ENCODE data around the gene FMNL2.
"Not testable (repeated sequence)": the region's sequence is repeated elsewhere in the genome, so short reads cannot be mapped to it uniquely, and the experiment has no call there.

Gene FMNL2

DNA sequence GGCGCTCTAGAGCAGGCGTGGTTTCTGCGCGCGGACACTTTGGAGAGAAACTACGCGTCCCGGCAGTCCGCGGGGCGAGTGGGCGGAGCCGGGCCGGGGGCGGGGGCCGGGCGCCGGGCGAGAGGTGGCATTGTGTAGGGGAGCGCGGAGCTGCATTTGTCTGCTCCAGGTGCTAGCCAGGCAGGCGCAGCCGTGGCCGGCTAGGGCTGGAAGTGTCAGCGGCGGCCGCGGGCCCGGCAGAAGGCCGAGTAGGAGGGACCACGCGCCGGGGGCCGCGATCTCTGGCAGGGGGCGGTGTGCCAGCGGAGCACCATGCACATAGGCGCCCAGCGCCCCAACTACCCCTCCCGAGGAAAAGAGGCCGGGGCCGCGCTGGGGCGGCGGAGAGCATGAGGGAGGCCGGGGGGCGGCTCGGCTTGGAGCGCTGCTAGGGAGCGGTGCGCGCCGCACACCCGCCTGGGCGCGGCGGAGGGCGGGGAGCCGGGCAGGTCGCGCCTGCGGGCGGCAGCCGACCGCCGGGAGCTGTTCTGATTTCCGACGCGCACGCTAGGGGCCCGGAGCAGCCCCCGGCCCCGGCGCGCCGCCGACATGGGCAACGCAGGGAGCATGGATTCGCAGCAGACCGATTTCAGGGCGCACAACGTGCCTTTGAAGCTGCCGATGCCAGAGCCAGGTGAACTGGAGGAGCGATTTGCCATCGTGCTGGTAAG lies at the start of gene FMNL2:
FMNL2 (plus strand) TSS at position 159 of the 710 bp plus-strand sequence.
- peak; percentile 16 to 47 for DNase-seq

DNA sequence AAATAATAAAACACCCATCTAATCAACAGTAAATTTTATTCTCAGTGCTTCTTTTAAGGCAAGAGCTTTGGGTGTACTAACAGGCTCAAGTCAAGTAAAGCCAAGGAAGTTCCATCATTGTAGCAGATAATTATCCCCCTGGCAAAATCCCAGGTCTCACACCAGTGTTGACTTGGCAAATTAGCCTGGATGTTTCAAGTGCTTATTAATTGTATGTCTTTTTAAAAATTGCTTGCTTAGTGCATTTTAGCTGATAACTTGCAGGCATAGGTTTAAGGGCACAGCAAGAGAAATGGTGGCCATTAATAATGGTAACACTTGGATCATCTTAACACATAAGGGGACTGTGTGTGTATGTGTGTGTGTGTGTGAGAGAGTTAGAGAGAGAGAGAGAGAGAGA lies 42.0 kb upstream of the FMNL2 start:
- DNase-seq: no peak

- no peak for DNase-seq
These were observed 37.3 kb upstream of the FMNL2 start for GRCh38 chr2:152297715-152298114.

DNA sequence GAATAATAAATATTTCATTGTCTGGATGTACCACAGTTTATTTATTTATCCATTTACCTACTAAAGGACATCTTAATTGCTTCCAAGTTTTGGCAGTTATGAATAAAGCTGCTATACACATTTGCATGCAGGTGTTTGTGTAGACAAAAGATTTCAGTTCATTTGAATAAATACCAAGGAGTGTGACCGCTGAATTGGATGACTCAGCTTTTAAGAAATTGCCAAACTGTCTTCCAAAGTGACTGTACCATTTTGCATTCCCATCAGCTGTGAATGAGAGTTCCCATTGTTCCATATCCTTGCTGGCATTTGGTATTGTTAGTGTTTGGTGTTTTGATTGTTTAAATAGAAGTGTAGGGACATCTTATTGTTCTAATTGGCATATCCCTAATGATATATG lies 36.2 kb upstream of the FMNL2 start:
- no peak for DNase-seq

GRCh38 chr2:152301131-152301530 lies 33.8 kb upstream of the FMNL2 start:
- no peak for DNase-seq

DNA sequence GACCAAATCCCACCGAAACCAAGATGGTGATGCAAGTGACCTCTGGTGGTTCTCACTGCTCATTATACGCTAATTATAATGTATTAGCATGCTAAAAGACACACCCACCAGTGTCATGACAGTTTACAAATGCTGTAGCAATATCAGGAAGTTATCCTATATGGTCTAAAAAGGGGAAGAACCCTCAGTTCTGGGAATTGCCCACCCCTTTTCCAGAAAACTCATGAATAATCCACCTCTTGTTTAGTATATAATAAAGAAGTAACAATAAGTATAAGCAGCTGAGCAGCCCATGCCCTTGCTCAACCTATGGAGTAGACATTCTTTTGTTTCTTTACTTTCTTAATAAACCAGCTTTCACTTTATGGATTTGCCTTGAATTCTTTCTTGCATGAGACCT lies 31.0 kb upstream of the FMNL2 start:
- DNase-seq: no peak

DNA sequence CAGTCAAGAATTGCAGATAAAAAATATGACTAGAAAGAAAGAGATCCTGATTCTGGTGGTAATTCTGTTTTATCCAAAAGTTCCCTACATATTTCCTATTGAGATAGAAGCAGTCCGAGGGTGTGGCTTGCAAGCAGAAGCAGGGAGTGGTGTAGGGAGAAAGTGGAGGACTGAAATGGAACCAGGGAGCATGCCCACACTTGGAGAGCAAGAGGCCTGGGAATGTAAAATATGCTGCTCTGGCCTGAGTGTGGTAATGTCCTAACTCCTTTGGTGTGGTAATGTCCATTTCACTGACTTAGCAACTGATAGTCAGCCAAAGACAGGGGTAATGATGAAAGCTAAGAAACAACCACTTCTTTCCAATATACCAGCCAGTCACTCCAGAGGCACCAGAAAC lies 30.1 kb upstream of the FMNL2 start:
- DNase-seq: no peak

- no peak for DNase-seq
These were observed 27.1 kb upstream of the FMNL2 start for GRCh38 chr2:152307863-152308262.

DNA sequence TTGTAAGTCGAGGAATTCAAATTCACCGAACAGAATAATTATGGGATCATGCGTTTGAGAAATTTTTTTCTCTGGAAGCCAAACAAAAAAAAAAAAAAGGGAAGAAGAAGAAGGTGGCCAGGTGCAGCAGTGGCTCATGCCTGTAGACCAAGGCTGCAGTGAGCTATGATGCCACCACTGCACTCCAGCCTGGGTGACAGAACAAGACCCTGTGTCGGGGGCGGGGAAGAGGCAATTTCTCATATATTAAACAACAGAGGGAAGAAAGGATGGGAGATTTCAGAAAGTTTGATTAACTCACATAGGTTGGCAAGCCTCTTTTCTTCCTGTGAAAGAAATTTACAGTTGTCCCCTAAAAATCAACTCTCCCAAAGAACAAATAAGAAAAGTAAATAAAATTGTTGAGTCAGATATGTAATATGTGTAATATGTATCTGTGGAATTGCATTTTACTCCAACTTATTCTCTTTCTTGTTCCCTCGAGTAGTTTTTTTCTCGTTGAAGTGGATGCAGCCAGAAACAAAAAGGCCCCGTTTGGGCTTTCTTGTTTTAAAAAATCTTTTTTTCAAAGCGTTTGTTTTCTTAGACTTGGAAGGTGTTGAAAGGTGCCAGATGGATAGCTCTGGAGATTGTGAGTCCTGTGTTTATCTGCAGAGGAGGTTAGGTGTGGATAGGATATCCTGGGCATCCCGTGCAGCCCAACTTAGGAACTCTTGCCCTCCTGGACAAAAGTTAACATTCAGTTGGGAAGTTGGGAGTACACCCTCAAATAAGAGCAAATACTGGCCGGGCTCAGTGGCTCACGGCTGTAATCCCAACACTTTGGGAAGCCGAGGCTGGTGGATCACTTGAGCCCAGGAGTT lies 25.4 kb upstream of the FMNL2 start:
- DNase-seq: no peak

DNA sequence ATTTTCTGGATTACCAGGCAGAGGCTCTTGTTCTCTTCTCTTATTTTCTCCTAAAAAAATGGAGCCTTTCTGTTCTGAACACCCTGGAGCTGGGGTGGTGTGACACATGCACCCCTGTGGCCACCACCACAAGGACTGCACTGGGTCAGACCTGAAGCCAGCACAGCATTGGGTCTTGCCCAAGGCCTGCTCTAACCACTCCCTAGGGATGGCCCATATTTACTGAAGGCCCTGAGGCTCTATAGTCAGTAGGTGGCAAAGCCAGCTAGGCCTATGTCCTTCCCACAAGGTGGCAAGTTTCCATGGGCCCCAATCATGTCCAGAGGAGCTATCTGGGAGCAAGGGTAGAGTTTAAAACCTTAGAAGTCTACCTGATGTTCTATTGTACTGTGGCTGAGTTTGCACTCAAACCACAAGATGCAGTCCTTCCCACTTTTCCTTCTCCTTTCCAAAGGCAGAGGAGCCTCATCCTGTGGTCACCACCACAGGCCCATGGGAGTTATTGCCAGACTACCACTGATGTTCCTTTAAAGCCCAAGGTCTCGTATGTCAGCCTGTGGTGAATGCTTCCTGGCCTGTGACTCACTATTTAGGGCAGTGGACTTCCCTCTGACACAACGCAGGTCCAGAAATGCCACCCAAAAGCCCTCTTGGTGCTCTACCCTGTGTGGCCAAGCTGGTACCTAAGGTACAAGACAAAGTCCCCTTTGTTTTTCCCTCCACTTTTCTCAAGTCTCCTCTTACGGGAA lies 15.0 kb upstream of the FMNL2 start:
- DNase-seq: no peak

- DNase-seq: no peak
These were observed 14.2 kb upstream of the FMNL2 start for GRCh38 chr2:152320814-152321213.

DNA sequence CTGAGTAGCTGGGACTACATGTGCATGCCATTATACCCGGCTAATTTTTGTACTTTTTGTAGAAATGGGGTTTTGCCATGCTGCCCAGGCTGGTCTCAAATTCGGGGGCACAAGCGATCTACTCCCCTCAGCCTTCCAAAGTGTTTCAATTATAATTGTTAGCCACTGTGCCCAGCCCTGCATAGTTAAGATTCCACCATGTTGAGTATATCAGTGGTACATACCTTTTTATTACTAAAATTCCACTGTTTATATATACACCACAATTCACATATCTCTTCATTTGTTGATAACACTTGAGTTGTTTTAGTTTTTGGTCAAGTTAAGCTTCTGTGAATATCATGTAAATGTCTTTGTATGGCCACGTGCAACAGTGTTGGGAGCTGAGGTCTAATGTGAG lies 12.8 kb upstream of the FMNL2 start:
- DNase-seq: no peak

- not testable (repeated sequence) for DNase-seq
These were observed 9.8 kb upstream of the FMNL2 start for GRCh38 chr2:152325126-152325525.

GRCh38 chr2:152326710-152327109 lies 8.3 kb upstream of the FMNL2 start:
- no peak for DNase-seq

DNA sequence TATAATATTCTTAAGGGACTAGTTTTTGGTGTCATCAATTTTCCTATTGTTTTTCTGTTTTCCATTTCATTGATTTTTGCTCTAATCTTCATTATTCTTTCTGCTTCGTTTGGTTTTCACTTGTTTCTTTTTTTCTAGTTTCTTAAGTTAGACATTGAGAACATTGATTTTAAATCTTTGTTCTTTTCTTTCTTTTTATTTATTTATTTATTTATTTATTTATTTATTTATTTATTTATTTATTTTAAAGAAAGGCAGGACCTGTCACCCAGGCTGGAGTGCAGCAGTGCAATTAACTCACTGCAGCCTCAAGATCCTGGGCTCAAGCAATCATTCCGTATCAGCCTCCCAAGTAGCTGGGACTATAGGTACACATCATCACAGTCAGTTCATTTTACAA lies 7.0 kb upstream of the FMNL2 start:
- DNase-seq: no peak

GRCh38 chr2:152330235-152330866 lies 4.6 kb upstream of the FMNL2 start:
- DNase-seq: no peak

GRCh38 chr2:152334701-152335015 lies 316 bp upstream of the FMNL2 start:
- DNase-seq: no peak

GRCh38 chr2:152335726-152336118 lies 748 bp downstream of the FMNL2 start:
- DNase-seq: no peak

DNA sequence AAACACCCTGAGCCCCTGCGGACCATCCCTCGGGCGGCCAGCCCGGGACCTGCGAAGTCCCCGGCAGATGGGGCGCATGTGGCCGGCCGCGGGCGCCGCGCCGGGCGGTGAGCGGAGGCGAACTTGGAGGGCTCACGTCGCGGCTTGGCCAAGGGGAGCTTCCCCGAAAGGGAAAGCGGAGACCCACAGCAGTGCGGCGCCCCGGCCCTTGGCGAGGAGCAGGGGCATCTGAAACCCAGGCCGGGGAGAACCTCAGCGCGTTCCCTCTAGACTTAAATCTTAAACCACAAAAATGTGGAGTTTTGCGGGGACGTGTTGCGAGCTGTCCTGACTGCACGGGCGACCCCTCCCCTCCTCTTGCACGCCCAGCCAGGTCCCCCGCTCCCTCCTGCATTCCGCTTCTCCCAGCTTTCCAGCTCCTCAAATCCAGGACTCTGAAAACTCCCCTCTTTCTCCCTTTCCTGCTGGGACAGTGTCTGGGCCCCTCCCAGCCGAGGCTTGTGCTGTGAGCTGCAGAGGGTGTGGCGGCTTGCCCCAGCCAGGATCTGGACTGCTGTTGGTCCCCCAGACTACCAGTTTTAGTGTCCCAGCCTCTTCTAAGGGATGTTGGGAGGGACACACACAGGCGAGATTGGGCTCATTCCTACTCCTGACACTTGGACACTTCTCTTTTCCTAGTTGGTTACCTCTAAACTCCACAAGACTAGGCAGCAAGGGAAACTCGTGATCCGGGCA lies 1.3 kb downstream of the FMNL2 start:
- DNase-seq: no peak

- DNase-seq: no peak
These were observed 2.0 kb downstream of the FMNL2 start for GRCh38 chr2:152336854-152337510.

- no peak for DNase-seq
These were observed 2.5 kb downstream of the FMNL2 start for GRCh38 chr2:152337511-152337903.

All from CD4-positive, alpha-beta T cell treated with Interleukin-1 beta for 1 hour (primary cell).